NAMALWA (cell line): ENCODE measurements around the gene ACO1.

Source experiments
- DNase-seq: peaks from one replicate; pipeline ENCODE4 v3.0.0-alpha.2; 2015; ENCODE audit warnings: low spot score

The ACO1 gene

GRCh38 chr9:32419921-32420320 lies 35.5 kb downstream of the ACO1 start:
- no peak for DNase-seq

GRCh38 chr9:32422237-32422806 lies 37.9 kb downstream of the ACO1 start:
- no peak for DNase-seq

GRCh38 chr9:32423371-32423770 lies 38.9 kb downstream of the ACO1 start:
- DNase-seq = no peak

GRCh38 chr9:32424616-32425015 lies 40.2 kb downstream of the ACO1 start:
- no peak for DNase-seq

DNA sequence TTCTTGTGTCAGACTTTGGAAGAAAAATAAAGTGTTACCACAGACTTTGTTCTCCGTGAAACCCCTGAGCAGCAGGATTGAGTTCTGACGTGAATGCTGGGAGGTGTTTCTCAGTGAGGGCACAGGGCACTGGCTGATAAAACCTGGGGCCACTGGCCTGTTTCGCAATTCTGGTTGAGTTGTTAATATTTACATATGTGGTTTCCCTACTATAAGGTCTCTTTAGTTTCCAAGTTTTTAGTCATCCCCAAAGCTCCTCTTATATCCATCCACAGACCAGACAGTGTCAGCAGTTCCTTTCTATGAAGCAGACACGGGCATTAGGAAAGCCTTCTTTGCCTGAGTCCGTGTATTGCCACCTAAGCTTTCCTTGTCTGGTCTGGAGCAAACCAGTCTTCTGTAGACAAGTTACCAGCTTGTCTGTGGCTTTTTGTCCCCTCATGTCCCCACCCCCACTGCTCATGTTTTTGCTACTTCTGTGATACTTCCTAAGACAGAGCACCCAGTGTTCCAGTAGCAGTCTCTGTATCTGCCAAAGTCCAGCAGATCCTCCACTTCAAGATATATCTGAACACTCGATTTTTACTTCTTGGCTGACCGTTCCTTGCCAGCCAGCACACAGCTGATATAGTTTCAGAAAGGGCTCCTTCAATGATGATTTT lies 42.0 kb downstream of the ACO1 start:
- no peak for DNase-seq

DNA sequence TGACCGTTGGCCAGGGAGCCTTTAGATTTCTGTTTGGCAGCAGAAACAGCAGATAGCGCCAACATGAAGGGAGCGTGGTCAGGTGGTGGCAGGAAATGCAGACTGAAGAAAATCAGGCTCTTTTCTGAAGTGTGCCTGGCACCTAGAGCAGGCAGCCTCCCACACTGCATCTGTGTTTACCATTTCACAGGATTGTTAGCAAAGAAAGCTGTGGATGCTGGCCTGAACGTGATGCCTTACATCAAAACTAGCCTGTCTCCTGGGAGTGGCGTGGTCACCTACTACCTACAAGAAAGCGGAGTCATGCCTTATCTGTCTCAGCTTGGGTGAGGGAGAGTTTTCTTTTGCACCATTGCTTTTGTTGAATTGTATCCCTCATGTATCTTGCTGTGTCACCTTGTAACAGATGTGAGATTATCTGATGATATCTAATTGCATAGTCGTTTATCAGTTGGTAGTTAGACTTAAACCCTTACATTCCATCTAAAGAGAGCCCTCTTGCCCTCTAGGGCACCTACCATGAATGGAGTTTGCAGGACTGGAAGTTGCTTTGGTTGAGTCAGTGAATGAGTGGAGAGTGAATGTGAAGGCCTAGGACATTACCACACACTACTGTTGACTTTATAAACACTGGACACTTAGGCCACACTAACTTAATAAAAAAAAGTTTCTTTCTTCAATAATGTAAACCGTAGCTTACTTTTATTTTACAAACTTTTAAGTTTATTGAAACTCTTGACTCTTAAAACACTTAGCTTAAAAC lies 42.8 kb downstream of the ACO1 start:
- DNase-seq = no peak

GRCh38 chr9:32430720-32431119 lies 46.3 kb downstream of the ACO1 start:
- DNase-seq = no peak

- DNase-seq = no peak
Measured at GRCh38 chr9:32431196-32431595, 46.8 kb downstream of the ACO1 start.

DNA sequence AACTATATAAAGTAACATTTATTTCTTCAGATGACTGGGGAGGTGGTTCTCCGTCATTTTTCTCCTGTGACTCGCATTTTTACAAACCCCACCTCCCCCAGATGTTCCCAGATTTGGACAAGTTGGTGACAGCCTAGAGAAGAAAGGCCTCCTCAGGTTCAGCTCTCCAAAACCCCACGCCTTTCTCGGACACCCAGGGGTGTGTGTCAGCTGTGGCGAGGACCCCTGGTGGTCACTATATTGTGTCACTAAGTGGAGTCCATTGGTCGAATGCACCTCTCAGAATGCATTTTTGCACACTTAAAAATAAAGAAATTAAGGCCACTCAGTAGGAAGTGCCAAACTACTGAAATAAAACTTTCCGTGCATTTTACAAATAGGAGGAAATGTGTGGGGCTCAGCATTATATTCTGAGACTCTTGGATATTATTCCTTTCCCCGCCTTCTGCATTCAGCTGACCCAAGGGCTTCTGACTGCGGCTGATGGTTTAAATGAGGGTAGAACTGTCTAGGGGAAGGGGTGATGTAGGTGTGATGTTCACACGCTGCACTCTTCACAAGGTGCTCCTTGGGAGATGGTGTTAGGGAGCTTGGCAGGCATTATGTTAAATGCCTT lies 47.6 kb downstream of the ACO1 start:
- DNase-seq = peak; percentile 53

DNA sequence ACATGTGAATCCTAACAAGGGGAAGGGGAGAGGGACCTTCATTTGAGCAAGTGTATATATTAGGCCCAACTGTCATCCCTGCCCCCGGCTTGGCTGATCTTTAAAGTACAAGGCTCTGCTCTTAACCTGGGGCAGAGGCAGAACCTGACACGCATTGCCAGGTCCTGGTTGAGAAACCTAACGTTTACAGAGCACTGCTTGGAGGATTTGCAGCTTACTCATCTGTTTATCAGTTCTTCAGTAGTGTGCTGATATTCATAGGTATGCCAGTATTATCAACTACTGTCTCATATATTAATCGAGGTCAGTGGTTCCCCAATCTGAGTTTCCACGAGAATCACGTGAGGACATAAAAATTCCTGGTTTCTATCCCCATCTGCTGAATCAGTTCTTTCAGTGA lies 50.4 kb downstream of the ACO1 start:
- DNase-seq = no peak

DNA sequence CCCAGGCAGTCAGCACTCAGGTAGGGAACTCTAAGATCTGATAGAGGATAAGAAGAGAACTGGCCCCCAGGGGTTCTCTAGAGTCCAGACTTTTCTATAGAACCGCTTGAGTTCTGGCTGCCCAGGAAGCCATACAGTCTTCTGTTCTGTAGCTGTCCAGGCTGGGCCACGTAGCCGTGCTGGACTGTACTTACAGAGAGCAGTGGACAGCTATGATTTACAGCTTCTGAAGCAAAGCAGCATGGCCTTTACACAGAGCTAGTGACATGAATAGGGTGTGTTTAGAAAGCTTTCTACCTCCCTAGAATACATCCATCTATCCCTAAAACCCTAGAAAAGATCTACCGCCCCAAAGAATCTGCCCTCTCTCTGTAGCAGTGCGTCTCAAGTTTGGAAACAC lies 57.2 kb downstream of the ACO1 start:
- DNase-seq = no peak

DNA sequence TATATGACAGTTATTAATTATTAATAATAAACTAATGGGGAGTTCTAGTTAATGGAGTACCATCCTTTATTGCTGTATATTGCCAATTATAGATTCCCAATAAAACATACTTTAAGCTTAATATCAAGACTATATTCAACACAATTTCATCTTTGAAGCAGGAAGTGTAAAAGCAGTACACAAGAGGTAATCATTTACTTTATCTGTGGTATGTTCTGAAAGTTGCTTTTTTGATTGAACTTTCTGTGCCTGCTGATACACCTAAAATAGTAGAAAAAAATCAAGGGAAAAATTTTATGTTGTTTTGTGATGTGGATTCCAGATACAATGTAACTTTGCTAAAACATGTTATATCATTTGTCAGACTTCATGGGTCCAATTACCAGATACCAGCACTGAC lies 58.0 kb downstream of the ACO1 start:
- DNase-seq = no peak

DNA sequence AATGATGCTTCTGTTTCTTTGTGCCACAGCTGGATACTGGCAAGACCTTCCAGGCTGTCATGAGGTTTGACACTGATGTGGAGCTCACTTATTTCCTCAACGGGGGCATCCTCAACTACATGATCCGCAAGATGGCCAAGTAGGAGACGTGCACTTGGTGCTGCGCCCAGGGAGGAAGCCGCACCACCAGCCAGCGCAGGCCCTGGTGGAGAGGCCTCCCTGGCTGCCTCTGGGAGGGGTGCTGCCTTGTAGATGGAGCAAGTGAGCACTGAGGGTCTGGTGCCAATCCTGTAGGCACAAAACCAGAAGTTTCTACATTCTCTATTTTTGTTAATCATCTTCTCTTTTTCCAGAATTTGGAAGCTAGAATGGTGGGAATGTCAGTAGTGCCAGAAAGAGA lies 65.5 kb downstream of the ACO1 start:
- DNase-seq = no peak

GRCh38 chr9:32454280-32454679 lies 69.8 kb downstream of the ACO1 start:
- no peak for DNase-seq

GRCh38 chr9:32455738-32456137 lies 71.3 kb downstream of the ACO1 start:
- no peak for DNase-seq

DNA sequence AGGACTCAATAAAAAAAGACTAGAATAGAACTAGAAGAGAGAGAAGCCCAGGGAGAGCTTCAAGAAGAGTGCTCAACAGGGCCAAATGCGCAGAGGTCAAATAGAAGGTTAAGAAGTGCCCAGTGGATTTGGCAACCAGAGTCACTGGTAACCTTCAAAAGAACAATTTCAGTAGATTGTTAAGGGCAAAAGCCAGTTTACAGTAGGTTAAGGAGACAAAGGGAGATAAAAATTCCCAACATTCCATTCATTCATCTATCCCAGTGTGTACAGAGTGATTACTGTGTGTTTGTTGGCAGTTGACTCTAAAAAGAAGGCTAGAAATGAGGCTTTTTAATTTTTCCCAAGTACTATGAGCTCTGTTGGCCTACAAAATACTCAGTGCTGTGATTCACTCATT lies 72.1 kb downstream of the ACO1 start:
- DNase-seq = no peak

DNA sequence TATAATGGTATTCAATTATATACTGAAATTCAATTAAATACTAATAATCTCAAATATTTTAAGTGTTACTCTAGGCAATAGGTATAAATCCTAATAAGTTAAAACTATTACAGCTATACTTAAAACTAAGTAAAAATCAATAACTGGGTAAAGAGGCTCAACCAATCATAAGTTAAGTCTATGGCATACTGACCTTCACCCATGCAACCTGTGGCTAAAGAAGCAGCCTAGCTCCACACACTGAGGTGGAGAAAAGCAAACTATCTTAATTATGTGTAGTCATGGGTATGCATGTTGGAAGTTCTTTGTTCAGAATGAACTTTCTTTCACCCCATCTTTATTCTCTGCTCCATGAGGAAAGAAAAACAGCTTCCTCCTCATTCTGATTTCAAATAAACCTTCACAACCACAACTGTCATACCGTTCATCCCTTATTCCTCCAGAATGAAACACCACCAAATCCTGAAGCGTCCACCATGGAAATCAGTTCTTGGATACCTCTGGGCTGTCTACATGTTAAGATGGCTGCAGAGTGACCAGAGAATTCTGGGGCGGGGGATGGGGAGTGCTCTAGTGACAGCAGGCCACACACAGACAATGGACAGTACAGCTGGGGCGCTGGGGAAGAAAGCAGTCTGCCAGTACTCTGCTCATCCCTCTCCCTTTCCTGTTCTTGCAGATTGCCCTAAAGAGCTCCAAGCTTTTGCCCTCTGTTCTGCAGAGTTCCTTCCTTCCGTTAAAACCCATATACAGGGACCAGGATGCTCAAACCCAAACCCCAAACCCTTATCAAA lies 79.3 kb downstream of the ACO1 start:
- no peak for DNase-seq

DNA sequence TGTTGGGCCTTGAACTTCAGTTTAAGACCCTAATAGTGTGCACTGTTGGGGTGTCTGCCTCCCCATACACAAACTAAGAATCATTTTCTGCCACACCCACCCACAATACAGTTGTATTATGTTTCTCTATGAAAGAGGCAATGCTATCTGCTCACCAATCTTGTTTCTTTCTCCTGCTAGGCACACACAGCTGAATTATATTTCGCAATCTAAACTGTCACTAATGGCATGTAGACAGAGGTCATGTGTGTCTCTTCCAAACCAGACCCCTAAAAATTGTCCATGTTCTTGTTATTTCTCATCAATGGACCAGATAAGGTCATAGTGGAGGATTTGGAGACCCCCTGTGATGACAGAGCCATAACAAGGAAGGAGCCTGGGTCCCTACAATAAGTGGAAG lies 84.3 kb downstream of the ACO1 start:
- no peak for DNase-seq

GRCh38 chr9:32472344-32472743 lies 87.9 kb downstream of the ACO1 start:
- no peak for DNase-seq

GRCh38 chr9:32483343-32483742 lies 98.9 kb downstream of the ACO1 start:
- no peak for DNase-seq

DNA sequence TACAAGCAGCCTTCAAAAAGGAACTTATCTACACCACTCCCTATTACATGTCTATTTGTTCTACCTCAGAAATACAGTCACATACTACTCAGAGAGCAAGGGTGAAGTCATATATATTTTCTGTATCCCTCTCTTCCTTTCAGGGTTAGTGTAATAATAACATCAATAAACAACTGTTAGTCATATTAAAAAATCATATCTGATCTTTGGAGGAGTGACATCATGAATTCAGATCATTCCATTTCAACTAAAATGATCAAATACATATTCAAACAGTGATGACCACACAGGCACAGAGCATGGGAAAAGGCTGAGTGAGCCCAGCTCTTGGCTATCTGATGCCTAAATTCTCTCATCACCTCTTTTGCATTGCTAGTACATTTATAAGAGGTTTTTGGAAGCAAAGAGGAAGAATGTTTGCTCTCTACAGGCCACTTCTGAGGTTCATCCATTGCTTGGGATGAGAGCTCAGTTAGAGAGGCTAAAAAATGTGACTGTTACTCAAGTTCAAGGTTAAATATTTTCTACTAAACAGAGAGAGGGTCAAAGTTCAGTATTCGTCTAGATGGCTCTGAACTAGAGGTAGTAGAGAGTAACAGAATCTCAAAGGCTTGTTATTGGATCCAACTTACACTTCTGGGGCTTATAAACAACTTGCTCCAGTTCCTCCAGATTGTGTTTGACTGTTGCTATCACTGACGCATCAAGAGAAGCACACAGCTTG lies 102.6 kb downstream of the ACO1 start:
- DNase-seq = no peak

DNA sequence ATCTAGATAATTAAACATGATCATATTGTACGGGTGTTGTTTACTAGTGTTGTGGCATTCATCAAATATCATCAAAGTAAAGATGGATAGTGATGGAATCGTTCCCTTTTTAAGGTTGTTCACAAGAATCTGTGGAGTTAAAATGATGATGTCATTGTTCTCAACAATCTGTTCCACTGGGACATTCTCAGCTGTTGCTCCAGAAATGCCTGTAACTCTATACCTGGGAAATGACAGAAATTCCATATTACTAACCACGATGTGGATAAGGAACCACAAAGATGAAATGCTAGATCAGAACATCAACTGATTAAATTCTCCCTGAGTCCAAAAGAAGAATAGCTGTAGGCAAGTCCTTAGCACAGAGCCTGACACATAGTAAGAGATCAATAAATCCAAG lies 103.5 kb downstream of the ACO1 start:
- no peak for DNase-seq
